Psoas muscle (tissue), 8 donors: ENCODE results near the gene COX10. TPM values are rescaled to one million over a fixed set of nuclear protein-coding genes. Genes with fewer than 3 reads are reported as not detected.

Source experiments
- ATAC-seq, 4 donors: fragments of 200-7000 bp; cut with Tn5 transposase; one replicate each; pipeline ENCODE4 v1.9.1; 2020; ENCODE audit warnings: moderate library complexity in 3 of 4, mild to moderate bottlenecking in 2 of 4
- DNase-seq, 2 donors: peaks; one replicate each; pipeline ENCODE4 v3.0.0-alpha.2; 2020
- H3K27ac ChIP-seq: fragments of 200-600 bp; one replicate; pipeline ENCODE4 v1.8.0; 2022
- H3K27me3 ChIP-seq, 3 donors: fragments of 200-600 bp in 1 of 3; one replicate each; pipeline versions ENCODE4 v1.6.1 to v1.8.0; 2013 to 2022; ENCODE audit warnings: low read length in 2 of 3, mild to moderate bottlenecking in 2 of 3, moderate library complexity in 1 of 3; ENCODE audit not compliant: insufficient read depth in 3 of 3
- H3K36me3 ChIP-seq, 2 donors: fragments of 200-600 bp in 1 of 2; one replicate each; pipeline versions ENCODE4 v1.6.1 to v1.8.0; 2013 to 2022; ENCODE audit warnings: low read depth in 1 of 2, mild to moderate bottlenecking in 1 of 2, moderate library complexity in 1 of 2; ENCODE audit not compliant: insufficient read depth in 1 of 2
- H3K4me1 ChIP-seq: fragments of 200-600 bp; one replicate; pipeline ENCODE4 v1.8.0; 2022
- H3K4me3 ChIP-seq: fragments of 200-600 bp; one replicate; pipeline ENCODE4 v1.8.0; 2022; ENCODE audit warnings: mild to moderate bottlenecking
- H3K9me3 ChIP-seq: fragments of 200-600 bp; one replicate; pipeline ENCODE4 v1.8.0; 2022
- CTCF ChIP-seq: fragments of 200-600 bp; IDR thresholded peaks from one replicate; pipeline ENCODE4 v1.8.0; 2022; ENCODE audit warnings: antibody characterized with exemption
- WGBS, 3 donors: extraction: QIAGEN DNeasy Blood & Tissue Kit; methylation state at CpG; one replicate each; pipeline versions ENCODE4 v1.1.6 to v1.1.7; 2013; 5-methylcytosine and 5-hydroxymethylcytosine counted together
- intact Hi-C, 2 donors: fragments of 100-400 bp; cut with DNase I; formaldehyde crosslinking; loops; one replicate each; pipeline versions ENCODE4 v1.11.0 to v1.14.2; 2022
- polyA plus RNA-seq, 3 donors: library from polyadenylated mRNA; stranded (reverse); fragments of 200-250 nt; gene quantifications; one replicate each; pipeline ENCODE4 v1.2.3, GENCODE V29; 2013
- total RNA-seq, 4 donors: library from RNA; stranded (reverse); fragmentation: NEBNext Ultra II Directional in 2 of 4; extraction: Animal tissue kit (Norgen Biotek cat#: 25700) in 2 of 4; gene quantifications; one replicate each; pipeline versions ENCODE4 v1.2.1 to v1.2.4, GENCODE V29; 2021 to 2023
- donor health status: healthy with polysubstance abuse.
- donor health status: DM: no; HTN: no; CAD: no; lungs with moderate emphysema.
- donor health status: Bipolar disorder and iron deficiency.
- donor health status: healthy.
- donor health status: DM: yes; HTN: yes; CAD: no.
- donor health status: DM: no; HTN: no; CAD: no.
- donor health status: DM: no; HTN: no; CAD: no.
- donor health status: DM: yes; HTN: yes; CAD: no.

COX10 gene
- total and polyA plus RNA-seq, 7 donors = 31.5 to 77.1 (median 60.5) TPM

GRCh38 chr17:14057591-14057990, 11.7 kb upstream of the COX10 start:
- Histone ChIP-seq H3K27me3 (no peaks in the 10 kb centered on the region), H3K27ac (no peak overlapping the region), H3K9me3 (no peaks in the 10 kb centered on the region), H3K4me3 (no peak overlapping the region), H3K36me3 (no peaks in the 10 kb centered on the region), H3K4me1 (peaks cover 7% of the 10 kb centered on the region)
- no peak for DNase-seq
- intact Hi-C loops = no loop called here
- no peak for TF ChIP-seq CTCF
- ATAC-seq = no peak

GRCh38 chr17:14058051-14058450, 11.3 kb upstream of the COX10 start:
- DNase-seq (no peak), ATAC-seq (no peak)
- Histone ChIP-seq H3K4me3 (no peak overlapping the region), H3K27ac (no peak overlapping the region), H3K9me3 (no peaks in the 10 kb centered on the region), H3K27me3 (no peaks in the 10 kb centered on the region), H3K4me1 (peaks cover 11% of the 10 kb centered on the region), H3K36me3 (no peaks in the 10 kb centered on the region)
- intact Hi-C loops = no loop called here
- 79 to 88% (median 83%) methylated on average over 2 of the region's 2 CpGs for WGBS, 3 donors
- TF ChIP-seq CTCF = no peak

- DNase-seq = no peak
- Histone ChIP-seq H3K9me3 (no peaks in the 10 kb centered on the region), H3K27ac (no peak overlapping the region), H3K4me3 (no peak overlapping the region), H3K36me3 (no peaks in the 10 kb centered on the region), H3K27me3 (no peaks in the 10 kb centered on the region), H3K4me1 (peaks cover 12% of the 10 kb centered on the region)
- ATAC-seq = no peak
- WGBS, 3 donors = 71 to 92% (median 86%) methylated on average over 1 of the region's 1 CpG
- TF ChIP-seq CTCF = no peak
- intact Hi-C loops = loop anchor here in 1 of 2 donors (10.0 kb wide), 1 partner anchor 244 kb away; the partner anchor contains the start of gene HS3ST3B1
Observed at GRCh38 chr17:14060706-14061105, 8.6 kb upstream of the COX10 start.

GRCh38 chr17:14061666-14062560, 7.4 kb upstream of the COX10 start:
- WGBS, 3 donors = 58 to 79% (median 61%) methylated on average over 10 of the region's 10 CpGs
- intact Hi-C loops = loop anchor here in 1 of 2 donors (10.0 kb wide), 1 partner anchor 243 kb away; the partner anchor contains the start of gene HS3ST3B1
- ATAC-seq (peak; percentile 96 to 99 (median 98)), DNase-seq (peak; percentile 30 to 51)
- TF ChIP-seq CTCF = peak; percentile 16
- no peak overlapping the region for H3K4me3 ChIP-seq
- no peaks in the 10 kb centered on the region for H3K27me3 ChIP-seq
- H3K36me3 ChIP-seq = no peaks in the 10 kb centered on the region
- peak overlapping the region; percentile 72 for H3K27ac ChIP-seq
- no peaks in the 10 kb centered on the region for H3K9me3 ChIP-seq
- H3K4me1 ChIP-seq = peaks cover 12% of the 10 kb centered on the region
